Transverse colon (tissue), 4 donors: ENCODE data around the gene TLL1.

Source experiments
- EP300 ChIP-seq: sonication (generic); formaldehyde crosslinking; IDR thresholded peaks from one replicate; pipeline ENCODE4 v1.6.1; 2017; ENCODE audit warnings: antibody characterized with exemption, low read depth
- POLR2A ChIP-seq: fragments of 450-650 bp; IDR thresholded peaks from one replicate; pipeline ENCODE4 v1.6.1; 2016; ENCODE audit warnings: antibody characterized with exemption, mild to moderate bottlenecking, moderate library complexity
- POLR2AphosphoS5 ChIP-seq, 3 donors: sonication (generic); formaldehyde crosslinking; IDR thresholded peaks; one replicate each; pipeline ENCODE4 v1.6.1; 2016; ENCODE audit warnings: antibody characterized with exemption in 3 of 3
- TF ChIP-seq, protein P1 (sequence below), 5 experiments: fragments of 200-600 bp in 3 of 5; fragments of 450-650 bp in 2 of 5; sonication (generic) in 3 of 5; IDR thresholded peaks; 1 replicate in 2 of 5; 2 replicates in 3 of 5; pipeline ENCODE4 v1.5.1; 2016 to 2017; ENCODE audit warnings: antibody characterized with exemption in 5 of 5, inconsistent platforms in 3 of 5, mild to moderate bottlenecking in 2 of 5, moderate library complexity in 1 of 5

DNA sequence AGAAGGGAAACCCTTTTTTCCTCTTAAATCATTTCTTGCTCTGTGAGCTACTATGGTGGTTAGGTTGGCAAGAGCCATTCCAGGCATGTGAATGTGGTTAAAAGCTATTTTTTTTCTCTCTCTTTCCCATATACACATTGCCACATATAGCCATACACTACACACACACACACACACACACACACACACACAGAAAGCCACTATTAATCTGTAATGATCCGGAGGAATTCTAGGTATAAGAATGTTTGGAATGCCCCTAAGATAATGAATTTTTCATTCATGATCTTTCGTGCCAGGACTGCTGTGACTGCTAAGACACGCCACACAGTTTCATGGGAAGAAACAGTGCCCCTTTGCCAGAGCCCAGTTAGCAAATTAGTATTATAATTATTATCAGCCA lies 21.8 kb upstream of the TLL1 start:
- TF ChIP-seq, protein P1, sequence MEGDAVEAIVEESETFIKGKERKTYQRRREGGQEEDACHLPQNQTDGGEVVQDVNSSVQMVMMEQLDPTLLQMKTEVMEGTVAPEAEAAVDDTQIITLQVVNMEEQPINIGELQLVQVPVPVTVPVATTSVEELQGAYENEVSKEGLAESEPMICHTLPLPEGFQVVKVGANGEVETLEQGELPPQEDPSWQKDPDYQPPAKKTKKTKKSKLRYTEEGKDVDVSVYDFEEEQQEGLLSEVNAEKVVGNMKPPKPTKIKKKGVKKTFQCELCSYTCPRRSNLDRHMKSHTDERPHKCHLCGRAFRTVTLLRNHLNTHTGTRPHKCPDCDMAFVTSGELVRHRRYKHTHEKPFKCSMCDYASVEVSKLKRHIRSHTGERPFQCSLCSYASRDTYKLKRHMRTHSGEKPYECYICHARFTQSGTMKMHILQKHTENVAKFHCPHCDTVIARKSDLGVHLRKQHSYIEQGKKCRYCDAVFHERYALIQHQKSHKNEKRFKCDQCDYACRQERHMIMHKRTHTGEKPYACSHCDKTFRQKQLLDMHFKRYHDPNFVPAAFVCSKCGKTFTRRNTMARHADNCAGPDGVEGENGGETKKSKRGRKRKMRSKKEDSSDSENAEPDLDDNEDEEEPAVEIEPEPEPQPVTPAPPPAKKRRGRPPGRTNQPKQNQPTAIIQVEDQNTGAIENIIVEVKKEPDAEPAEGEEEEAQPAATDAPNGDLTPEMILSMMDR (IDR thresholded peaks at IDR 0.05): no peak
- TF ChIP-seq EP300 (no peak), POLR2A (no peak), POLR2AphosphoS5 (IDR thresholded peaks at IDR 0.05) (no peak)
